HG02610 (cell line): ENCODE data around the gene FAM81A.
"Not testable (repeated sequence)": the region's sequence is repeated elsewhere in the genome, so short reads cannot be mapped to it uniquely, and the experiment has no call there.

Experiments used
- ATAC-seq: cut with Tn5 transposase; IDR thresholded peaks from one replicate; pipeline ENCODE4 v1.9.1; 2021; ENCODE audit warnings: mild to moderate bottlenecking, moderate library complexity; ENCODE audit not compliant: unreplicated experiment

Gene FAM81A

GRCh38 chr15:59437817-59438624 is at the start of gene FAM81A:
TSS of gene FAM81A (plus strand) at chr15:59438186. CDS start at chr15:59458627, 20,441 bp downstream.
- ATAC-seq: peak; percentile 79

GRCh38 chr15:59388670-59389069 is 49.3 kb upstream of the FAM81A start:
- ATAC-seq: no peak

- ATAC-seq: no peak
These were observed 45.7 kb upstream of the FAM81A start for GRCh38 chr15:59392299-59392698.

- no peak for ATAC-seq
These were observed 43.8 kb upstream of the FAM81A start for GRCh38 chr15:59394166-59394661.

- no peak for ATAC-seq
These were observed 41.8 kb upstream of the FAM81A start for GRCh38 chr15:59396211-59396610.

GRCh38 chr15:59396679-59397078 is 41.3 kb upstream of the FAM81A start:
- ATAC-seq: no peak

- ATAC-seq: no peak
These were observed 39.8 kb upstream of the FAM81A start for GRCh38 chr15:59398220-59398619.

- ATAC-seq: peak; percentile 85
These were observed 38.4 kb upstream of the FAM81A start for GRCh38 chr15:59399465-59400102.

GRCh38 chr15:59400103-59400813 is 37.7 kb upstream of the FAM81A start:
- no peak for ATAC-seq

- not testable (repeated sequence) for ATAC-seq
These were observed 36.7 kb upstream of the FAM81A start for GRCh38 chr15:59401051-59401823.

GRCh38 chr15:59401824-59402569 is 36.0 kb upstream of the FAM81A start:
- no peak for ATAC-seq

GRCh38 chr15:59405079-59405478 is 32.9 kb upstream of the FAM81A start:
- no peak for ATAC-seq

GRCh38 chr15:59406446-59406845 is 31.5 kb upstream of the FAM81A start:
- ATAC-seq: peak; percentile 32

GRCh38 chr15:59407946-59408345 is 30.0 kb upstream of the FAM81A start:
- ATAC-seq: no peak

- ATAC-seq: no peak
These were observed 27.5 kb upstream of the FAM81A start for GRCh38 chr15:59410391-59410896.

GRCh38 chr15:59413577-59413976 is 24.4 kb upstream of the FAM81A start:
- ATAC-seq: no peak

- no peak for ATAC-seq
These were observed 21.2 kb upstream of the FAM81A start for GRCh38 chr15:59416816-59417215.

- no peak for ATAC-seq
These were observed 18.8 kb upstream of the FAM81A start for GRCh38 chr15:59419170-59419569.

- ATAC-seq: no peak
These were observed 17.9 kb upstream of the FAM81A start for GRCh38 chr15:59420108-59420507.
